Ishikawa (cell line): ENCODE measurements around the gene TNP1.

Experiments used
- CEBPB ChIP-seq: IDR thresholded peaks from 2 replicates; pipeline ENCODE4 v1.6.1; 2012
- CREB1 ChIP-seq: IDR thresholded peaks from 2 replicates; pipeline ENCODE4 v1.6.1; 2012; ENCODE audit warnings: low read depth
- EGR1 ChIP-seq: IDR thresholded peaks from 2 replicates; pipeline ENCODE4 v1.6.1; 2012
- EP300 ChIP-seq: IDR thresholded peaks from 2 replicates; pipeline ENCODE4 v1.6.1; 2012; ENCODE audit warnings: borderline replicate concordance
- FOXM1 ChIP-seq: IDR thresholded peaks from 2 replicates; pipeline ENCODE4 v1.6.1; 2012; ENCODE audit warnings: low read depth, borderline replicate concordance
- NFIC ChIP-seq: IDR thresholded peaks from 2 replicates; pipeline ENCODE4 v1.6.1; 2012
- RAD21 ChIP-seq: IDR thresholded peaks from 2 replicates; pipeline ENCODE4 v1.6.1; 2012; ENCODE audit warnings: low read depth
- TAF1 ChIP-seq: IDR thresholded peaks from 2 replicates; pipeline ENCODE4 v1.6.1; 2012; ENCODE audit warnings: low read depth, mild to moderate bottlenecking
- TCF12 ChIP-seq: IDR thresholded peaks from 2 replicates; pipeline ENCODE4 v1.6.1; 2012; ENCODE audit warnings: low read depth
- TEAD4 ChIP-seq: IDR thresholded peaks from 2 replicates; pipeline ENCODE4 v1.6.1; 2012
- YY1 ChIP-seq: IDR thresholded peaks from 2 replicates; pipeline ENCODE4 v1.6.1; 2012; ENCODE audit warnings: low read depth
- ZBTB7A ChIP-seq: IDR thresholded peaks from 2 replicates; pipeline ENCODE4 v1.6.1; 2012; ENCODE audit warnings: low read depth
- TF ChIP-seq, protein P1 (sequence below): IDR thresholded peaks from 2 replicates; pipeline ENCODE4 v1.6.1; 2012
- TF ChIP-seq, protein P2 (sequence below): IDR thresholded peaks from 2 replicates; pipeline ENCODE4 v1.6.1; 2012; ENCODE audit warnings: low read depth, mild to moderate bottlenecking
- TF ChIP-seq, protein P3 (sequence below): IDR thresholded peaks from 2 replicates; pipeline ENCODE4 v1.6.1; 2012

TNP1 gene

DNA sequence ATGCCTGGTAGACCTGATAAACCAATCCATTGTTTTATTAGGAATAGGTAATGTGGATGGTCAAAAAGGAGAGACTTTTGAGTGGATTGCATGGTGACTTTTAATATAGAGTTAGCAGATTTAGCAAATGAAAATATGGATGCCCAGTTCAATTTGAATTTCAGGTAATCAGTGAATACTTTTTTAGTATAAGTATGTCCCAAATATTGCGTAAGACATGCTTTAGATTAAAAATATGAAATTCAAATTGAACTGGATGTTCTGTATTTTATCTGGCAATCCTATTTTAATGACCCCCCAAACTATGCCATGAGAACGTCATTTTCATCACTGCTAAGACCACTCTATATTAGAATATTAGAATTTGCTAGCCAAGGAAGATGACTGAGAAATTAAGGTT is 30.3 kb upstream of the TNP1 start:
- TF ChIP-seq YY1: no peak
- TF ChIP-seq EGR1: no peak

DNA sequence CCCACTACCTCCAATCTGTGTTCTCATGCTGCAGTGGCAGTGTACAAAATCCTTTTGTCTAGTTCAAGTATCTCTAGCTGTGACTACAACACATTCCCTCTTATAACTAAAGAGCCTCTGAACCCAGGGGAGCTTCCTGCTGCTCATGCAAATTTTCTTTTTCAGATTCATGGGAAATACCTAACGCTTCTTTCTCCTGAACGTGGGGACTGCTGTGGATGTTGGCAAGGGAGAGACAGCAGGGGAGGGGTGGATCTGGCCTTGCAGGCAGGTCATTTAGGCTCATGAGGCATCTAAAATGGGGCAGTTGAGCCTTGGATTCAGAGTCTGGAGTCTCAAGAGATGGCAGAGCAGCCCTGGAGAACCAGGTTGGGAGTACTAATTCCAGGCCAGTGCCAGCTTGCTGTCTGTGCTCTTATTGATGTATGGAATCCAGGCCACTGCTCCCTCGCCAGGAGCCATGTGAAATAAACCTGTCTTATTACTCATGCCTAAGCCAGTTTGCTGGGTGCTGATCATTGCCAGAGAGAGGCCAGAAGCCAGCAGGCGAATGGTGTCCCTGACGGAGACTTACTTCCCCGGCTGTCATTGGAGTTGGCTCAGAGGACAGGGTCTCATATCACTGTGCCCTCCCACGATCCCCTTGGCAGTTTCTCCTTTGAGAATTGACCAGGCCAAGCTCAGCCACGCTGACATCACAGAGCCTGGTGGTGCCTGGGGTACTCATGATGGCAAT is 29.2 kb upstream of the TNP1 start:
- TF ChIP-seq EP300 (no peak), TAF1 (no peak), RAD21 (no peak), NFIC (no peak), ZBTB7A (no peak), TEAD4 (no peak), CREB1 (no peak)
- TF ChIP-seq, protein P1, sequence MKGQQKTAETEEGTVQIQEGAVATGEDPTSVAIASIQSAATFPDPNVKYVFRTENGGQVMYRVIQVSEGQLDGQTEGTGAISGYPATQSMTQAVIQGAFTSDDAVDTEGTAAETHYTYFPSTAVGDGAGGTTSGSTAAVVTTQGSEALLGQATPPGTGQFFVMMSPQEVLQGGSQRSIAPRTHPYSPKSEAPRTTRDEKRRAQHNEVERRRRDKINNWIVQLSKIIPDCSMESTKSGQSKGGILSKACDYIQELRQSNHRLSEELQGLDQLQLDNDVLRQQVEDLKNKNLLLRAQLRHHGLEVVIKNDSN: no peak
- TF ChIP-seq, protein P2, sequence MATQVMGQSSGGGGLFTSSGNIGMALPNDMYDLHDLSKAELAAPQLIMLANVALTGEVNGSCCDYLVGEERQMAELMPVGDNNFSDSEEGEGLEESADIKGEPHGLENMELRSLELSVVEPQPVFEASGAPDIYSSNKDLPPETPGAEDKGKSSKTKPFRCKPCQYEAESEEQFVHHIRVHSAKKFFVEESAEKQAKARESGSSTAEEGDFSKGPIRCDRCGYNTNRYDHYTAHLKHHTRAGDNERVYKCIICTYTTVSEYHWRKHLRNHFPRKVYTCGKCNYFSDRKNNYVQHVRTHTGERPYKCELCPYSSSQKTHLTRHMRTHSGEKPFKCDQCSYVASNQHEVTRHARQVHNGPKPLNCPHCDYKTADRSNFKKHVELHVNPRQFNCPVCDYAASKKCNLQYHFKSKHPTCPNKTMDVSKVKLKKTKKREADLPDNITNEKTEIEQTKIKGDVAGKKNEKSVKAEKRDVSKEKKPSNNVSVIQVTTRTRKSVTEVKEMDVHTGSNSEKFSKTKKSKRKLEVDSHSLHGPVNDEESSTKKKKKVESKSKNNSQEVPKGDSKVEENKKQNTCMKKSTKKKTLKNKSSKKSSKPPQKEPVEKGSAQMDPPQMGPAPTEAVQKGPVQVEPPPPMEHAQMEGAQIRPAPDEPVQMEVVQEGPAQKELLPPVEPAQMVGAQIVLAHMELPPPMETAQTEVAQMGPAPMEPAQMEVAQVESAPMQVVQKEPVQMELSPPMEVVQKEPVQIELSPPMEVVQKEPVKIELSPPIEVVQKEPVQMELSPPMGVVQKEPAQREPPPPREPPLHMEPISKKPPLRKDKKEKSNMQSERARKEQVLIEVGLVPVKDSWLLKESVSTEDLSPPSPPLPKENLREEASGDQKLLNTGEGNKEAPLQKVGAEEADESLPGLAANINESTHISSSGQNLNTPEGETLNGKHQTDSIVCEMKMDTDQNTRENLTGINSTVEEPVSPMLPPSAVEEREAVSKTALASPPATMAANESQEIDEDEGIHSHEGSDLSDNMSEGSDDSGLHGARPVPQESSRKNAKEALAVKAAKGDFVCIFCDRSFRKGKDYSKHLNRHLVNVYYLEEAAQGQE: no peak

DNA sequence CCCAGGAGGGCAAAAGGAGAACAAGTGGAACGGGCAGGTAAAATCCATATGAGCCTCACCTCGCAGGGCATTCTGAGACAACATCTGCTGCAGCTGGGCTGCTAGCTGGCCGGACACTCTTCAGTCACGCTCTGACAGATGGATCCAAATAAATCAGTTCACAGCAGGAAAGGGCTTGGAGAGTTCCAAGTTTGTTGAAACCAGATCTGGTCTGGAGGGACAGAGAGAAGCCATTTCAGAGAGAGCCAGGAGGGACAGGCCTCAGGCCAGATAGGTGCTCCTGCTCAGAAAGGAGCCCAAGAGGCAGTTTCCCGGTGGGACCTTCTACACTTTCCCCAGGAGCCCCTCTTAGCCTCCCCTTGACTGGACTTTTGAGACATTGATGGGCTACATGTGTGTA is 28.2 kb upstream of the TNP1 start:
- TF ChIP-seq RAD21: no peak
- no peak for TF ChIP-seq EP300
- no peak for TF ChIP-seq TCF12
- no peak for TF ChIP-seq TEAD4
- TF ChIP-seq ZBTB7A: no peak
- TF ChIP-seq, protein P3, sequence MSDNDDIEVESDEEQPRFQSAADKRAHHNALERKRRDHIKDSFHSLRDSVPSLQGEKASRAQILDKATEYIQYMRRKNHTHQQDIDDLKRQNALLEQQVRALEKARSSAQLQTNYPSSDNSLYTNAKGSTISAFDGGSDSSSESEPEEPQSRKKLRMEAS: no peak
- TF ChIP-seq FOXM1: no peak
- TF ChIP-seq CREB1: no peak
- no peak for TF ChIP-seq NFIC
- no peak for TF ChIP-seq TAF1
- no peak for TF ChIP-seq CEBPB
- no peak for TF ChIP-seq YY1
- no peak for TF ChIP-seq EGR1
- TF ChIP-seq, protein P1: no peak

DNA sequence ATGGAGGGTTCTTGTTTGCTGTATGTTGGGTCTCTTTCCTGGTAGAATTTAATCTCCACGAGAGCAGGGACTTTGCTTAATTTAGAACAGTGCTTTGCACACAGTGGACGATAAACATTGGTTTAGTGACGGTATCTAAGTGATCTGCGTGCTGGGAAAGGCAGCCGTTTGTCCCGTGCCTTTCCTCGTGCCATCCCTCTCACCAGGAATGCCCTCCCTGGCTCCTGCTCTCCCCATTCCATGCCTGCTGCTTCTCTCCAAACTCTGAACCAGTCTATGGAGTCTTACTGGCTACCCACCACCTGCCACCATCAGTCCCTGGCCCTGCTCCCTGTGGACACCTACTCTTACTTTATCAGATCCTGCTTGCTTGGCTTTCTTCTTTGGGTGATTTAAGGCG is 27.3 kb upstream of the TNP1 start:
- TF ChIP-seq ZBTB7A: no peak
- TF ChIP-seq EP300: no peak
- TF ChIP-seq TEAD4: no peak
- no peak for TF ChIP-seq TAF1
- no peak for TF ChIP-seq NFIC
- TF ChIP-seq TCF12: no peak
- TF ChIP-seq YY1: no peak

DNA sequence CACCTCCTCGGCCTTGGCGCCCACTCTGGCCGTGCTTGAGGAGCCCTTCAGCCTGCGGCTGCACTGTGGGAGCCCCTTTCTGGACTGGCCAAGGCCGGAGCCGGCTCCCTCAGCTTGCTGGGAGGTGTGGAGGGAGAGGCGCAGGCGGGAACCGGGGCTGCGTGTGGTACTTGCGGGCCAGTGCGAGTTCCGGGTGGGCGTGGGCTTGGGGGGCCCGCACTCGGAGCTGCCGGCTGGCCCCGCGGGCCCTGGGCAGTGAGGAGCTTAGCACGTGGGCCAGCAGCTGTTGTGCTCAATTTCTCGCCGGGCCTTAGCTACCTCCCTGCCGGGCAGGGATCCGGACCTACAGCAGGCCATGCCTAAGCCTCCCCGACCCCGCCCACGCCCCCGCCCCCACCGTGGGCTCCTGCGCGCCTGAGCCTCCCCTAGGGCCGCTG is 25.3 kb upstream of the TNP1 start:
- TF ChIP-seq RAD21: no peak
- no peak for TF ChIP-seq TAF1
- TF ChIP-seq CEBPB: no peak
- TF ChIP-seq, protein P1: no peak
- no peak for TF ChIP-seq ZBTB7A
- no peak for TF ChIP-seq EP300
- no peak for TF ChIP-seq TEAD4
- no peak for TF ChIP-seq TCF12
- TF ChIP-seq EGR1: no peak
- TF ChIP-seq CREB1: no peak
- TF ChIP-seq, protein P3: no peak
- no peak for TF ChIP-seq FOXM1
- TF ChIP-seq NFIC: no peak
- no peak for TF ChIP-seq YY1
- TF ChIP-seq, protein P2: no peak

DNA sequence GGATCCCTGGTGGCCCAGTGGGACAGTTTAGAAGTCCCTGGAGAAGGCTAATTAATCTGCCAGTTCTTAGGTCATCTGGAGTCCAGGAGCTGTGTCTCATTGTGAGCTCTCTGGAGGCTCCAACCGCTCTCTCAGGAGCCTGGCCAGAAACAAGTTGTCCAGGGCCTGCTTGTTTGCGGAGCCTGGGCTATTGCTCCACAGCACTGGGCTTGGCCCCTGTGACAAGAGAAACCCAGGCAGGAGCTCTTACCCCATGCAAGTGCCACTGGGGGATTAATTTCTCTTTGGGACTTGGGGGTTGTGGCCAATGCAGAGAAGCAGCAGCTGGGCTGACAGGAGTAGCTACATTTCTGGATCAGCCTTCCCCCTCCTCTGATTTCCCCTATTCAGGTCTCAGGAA is 24.5 kb upstream of the TNP1 start:
- TF ChIP-seq, protein P2: no peak
